H1 (cell line): Measurements from ENCODE around the gene NR5A2. TPM values are rescaled to one million over a fixed set of nuclear protein-coding genes. Genes with fewer than 3 reads are reported as not detected.

Experiments
- RNF2 ChIP-seq: fragments of 200-900, 300-1000 bp; sonication (generic); IDR thresholded peaks from 2 replicates; pipeline ENCODE4 v1.7.1; 2016; ENCODE audit warnings: borderline replicate concordance, low read depth, mild to moderate bottlenecking, antibody characterized with exemption, low read length; ENCODE audit not compliant: poor library complexity, severe bottlenecking; ENCODE audit errors: missing control alignments
- YY1 ChIP-seq: IDR thresholded peaks from 2 replicates; pipeline ENCODE4 v1.6.1; 2011; ENCODE audit warnings: low read depth, mild to moderate bottlenecking, low read length
- polyA plus RNA-seq, 7 experiments: library from polyadenylated mRNA; depleted of rRNA in 3 of 7; stranded (reverse) in 5 of 7; unstranded in 2 of 7; fragments of >200 nt in 5 of 7; fragments of 200-250 nt in 2 of 7; gene quantifications; 1 replicate in 5 of 7; 2 replicates in 1 of 7; 4 replicates in 1 of 7; pipeline versions ENCODE4 v1.2.1 to v1.2.3, GENCODE V29; 2011 to 2013; ENCODE audit warnings: missing spikeins in 2 of 7, mixed read lengths in 2 of 7
- total RNA-seq: library from RNA; stranded (reverse); fragmentation: NEBNext Ultra II Directional; extraction: Animal tissue kit (Norgen Biotek cat#: 25700); gene quantifications from 2 replicates; pipeline ENCODE4 v1.2.1, GENCODE V29; 2021

NR5A2 gene
- total and polyA plus RNA-seq, 2 of the 8 experiments (the other 6 are each of a cell fraction or from before 2014, with no cell fraction given): 1.7 to 11.6 TPM

- no peak for TF ChIP-seq RNF2
- no peak for TF ChIP-seq YY1
These were observed 69.3 kb downstream of the NR5A2 start (continued) for GRCh38 chr1:200096774-200097173.
